GM19324 (cell line): Measurements from ENCODE around the gene CFAP97D2.
"Not testable (repeated sequence)": the region's sequence is repeated elsewhere in the genome, so short reads cannot be mapped to it uniquely, and the experiment has no call there.

Experiments used
- ATAC-seq: cut with Tn5 transposase; IDR thresholded peaks from one replicate; pipeline ENCODE4 v1.9.1; 2021; ENCODE audit warnings: mild to moderate bottlenecking, moderate library complexity; ENCODE audit not compliant: unreplicated experiment, low FRiP score

CFAP97D2 gene

GRCh38 chr13:114155926-114156883 lies 22.9 kb upstream of the CFAP97D2 start:
- ATAC-seq = no peak

DNA sequence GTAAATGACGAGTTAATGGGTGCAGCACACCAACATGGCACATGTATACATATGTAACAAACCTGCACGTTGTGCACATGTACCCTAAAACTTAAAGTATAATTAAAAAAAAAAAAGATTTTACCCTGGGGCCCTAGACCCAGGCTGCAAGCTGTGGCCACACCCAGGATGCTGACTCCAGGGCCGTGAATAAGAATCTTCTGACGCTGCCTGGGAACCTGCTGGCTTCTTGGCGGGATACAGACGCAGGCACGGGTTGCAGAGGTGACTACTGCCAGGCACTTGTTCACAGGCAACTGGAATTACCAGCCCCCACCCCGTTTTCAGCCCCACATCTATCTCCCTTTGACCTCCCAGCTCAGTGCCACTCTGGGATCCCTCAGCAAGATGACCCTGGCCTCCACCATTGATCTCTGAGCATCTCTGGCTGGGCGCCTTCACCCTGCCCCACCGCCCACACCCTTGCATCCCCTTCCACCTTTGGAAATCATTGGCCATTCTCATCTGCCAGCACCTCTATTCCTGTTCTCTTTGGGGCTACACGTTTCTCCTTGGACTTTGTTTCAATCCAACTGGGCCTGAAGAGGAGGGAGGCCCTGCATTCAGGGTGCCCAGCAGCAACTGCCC lies 21.1 kb upstream of the CFAP97D2 start:
- no peak for ATAC-seq

- not testable (repeated sequence) for ATAC-seq
Measured at GRCh38 chr13:114158869-114159666, 20.0 kb upstream of the CFAP97D2 start.

GRCh38 chr13:114161028-114161556 lies 18.0 kb upstream of the CFAP97D2 start:
- ATAC-seq = no peak

DNA sequence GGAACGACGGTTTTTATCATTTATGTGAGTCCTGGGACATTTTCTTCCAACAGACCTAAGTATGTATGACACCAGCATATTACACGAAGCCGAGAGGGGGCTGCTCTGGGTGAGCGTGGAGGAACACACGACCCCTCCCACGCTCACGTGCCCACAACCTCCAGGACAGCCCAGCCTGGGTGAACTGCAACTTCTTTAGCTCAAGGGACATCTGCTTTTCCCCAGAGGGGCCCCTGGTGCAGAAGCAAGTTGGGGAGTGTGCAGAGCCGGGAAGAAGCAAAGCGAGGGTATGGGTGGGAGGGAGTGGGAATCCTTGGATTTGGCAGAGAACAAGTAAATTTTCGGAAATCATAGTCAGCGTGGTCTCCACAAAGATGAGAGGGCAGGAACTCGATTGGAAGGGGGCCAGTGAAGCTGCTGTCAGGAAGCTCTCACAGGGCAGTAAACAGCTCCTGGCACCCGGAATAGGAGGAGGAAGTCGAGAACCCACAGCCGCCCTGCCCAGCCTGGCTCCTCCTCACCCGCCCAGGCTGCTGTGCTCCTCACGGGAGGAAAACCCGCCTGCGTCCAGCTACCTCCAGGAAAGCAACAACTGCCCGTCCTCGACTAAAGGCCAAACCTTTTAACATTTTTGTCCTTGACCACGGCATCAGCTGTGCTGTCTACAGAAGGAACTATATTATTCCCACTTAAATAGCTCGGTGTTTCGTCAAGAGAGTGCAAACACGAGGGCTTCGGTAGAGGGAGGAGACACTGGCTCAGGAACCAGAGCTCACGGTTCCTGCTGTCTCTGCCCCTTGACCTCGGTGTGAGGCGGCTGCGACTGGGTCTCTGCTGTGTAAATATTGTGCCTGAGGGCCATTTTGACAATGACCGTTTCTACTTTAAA lies 17.2 kb upstream of the CFAP97D2 start:
- ATAC-seq = no peak

GRCh38 chr13:114162533-114162922 lies 16.5 kb upstream of the CFAP97D2 start:
- no peak for ATAC-seq

GRCh38 chr13:114164053-114164452 lies 15.0 kb upstream of the CFAP97D2 start:
- no peak for ATAC-seq

DNA sequence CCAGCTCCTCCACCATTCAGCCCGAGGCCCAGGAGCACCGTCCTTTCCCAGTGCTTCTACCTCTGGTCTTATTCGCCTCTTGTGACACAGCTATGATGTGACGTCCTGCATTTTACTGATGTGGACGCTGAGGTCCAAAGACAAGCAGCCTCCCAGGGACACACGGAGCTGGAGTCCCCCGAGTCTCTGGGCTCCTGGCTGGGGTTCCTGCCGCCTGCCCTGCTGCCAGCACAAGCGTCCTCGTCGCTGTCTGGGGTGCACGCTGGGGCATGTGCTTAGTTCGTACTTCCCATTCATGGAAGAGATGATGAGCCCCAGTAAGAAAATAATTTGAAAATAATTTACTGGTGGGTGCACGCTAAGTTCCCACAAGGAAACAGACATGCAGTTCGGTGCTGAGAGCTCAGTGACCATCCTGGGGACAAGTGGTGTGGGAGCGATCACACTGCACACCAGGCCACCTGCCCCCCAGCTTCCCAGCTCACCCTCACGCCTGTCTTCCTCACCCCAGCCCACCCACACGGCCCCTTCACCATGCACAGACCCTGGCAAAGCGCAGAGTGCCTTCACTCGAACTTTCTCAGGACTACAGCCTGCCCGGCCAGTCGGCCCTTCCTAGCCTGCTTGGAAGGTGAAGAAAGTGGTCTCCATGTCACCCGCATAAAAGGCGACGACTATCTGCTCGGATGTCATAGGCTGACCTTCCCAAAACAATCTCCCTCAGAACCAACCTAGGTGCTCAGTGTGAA lies 14.2 kb upstream of the CFAP97D2 start:
- ATAC-seq = no peak

DNA sequence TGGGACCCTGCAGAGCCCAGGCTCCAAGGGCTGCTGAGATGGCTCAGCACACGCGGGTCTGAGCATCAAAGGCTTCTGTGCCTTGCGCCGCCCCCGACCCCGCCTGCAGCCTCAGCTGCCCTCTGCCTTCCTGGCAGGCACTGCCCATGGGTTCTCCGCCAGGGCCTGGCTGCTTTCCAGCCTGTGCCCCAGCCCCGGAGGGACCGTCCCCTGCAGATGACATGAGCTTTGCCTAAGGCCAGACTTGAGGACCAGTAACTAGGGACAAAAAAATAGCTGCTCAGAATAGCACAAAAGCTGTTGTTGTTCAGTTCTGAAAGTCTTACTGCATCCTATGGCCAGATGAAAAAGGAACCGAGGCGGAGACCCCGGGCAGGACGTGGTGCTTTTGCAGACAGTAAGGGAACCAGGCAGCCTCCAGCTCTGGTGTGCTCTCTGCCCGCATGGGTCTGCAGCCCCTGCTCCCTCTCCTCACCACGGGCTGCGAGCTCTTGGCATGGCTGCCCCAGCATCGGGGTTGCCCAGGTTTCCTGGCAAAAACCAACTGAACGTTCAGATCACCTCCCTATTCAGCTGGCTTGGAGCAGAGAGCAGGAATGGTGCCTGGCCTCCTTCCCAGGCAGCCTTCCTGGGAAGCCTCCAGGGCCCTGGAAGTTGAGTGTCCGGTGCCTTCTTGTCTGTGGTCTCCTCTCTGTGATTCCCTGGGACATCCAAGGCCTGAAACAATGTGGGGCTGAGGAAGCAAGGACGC lies 12.5 kb upstream of the CFAP97D2 start:
- ATAC-seq = no peak

DNA sequence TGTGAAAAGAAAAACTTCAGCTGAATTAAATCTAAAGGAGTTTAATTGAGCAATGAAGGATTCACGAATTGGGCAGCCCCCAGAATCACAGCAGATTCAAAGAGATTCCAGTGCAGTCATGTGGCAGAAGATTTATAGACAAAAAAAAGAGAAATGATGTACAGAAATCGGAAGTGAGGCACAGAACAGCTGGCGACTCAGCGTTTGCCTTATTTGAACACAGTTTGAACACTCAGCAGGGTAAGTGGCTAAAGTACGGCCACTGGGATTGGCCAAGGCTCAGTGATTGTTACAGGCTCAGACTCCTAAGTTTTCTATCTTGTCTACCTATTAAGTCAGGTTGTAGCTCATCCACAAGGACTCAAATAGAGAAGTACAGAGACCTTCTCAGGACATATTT lies 11.6 kb upstream of the CFAP97D2 start:
- ATAC-seq = no peak

GRCh38 chr13:114167885-114168284 lies 11.2 kb upstream of the CFAP97D2 start:
- ATAC-seq = no peak

- no peak for ATAC-seq
Measured at GRCh38 chr13:114173272-114173671, 5.8 kb upstream of the CFAP97D2 start.

GRCh38 chr13:114173745-114174144 lies 5.3 kb upstream of the CFAP97D2 start:
- no peak for ATAC-seq

DNA sequence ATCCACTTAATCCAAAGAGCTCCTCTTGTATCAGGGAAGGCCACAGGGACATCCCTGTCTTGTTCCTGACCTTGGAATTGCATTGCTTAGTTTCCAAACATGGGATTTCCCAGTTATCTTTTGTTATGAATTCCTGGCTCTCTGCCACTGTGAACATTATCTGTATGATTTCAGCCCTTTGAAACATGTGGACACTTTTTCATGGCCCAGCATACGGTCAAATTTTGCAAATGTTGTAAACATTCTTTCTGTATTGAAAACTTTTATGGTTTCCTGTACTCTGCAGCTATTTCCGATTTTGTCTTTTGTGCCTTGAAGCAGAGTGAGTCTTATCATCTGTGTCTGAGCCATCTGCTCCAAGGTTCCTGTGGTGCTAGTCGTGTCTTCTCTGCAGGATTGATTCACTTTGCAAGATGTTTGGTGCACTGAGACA lies 4.5 kb upstream of the CFAP97D2 start:
- ATAC-seq = no peak

- not testable (repeated sequence) for ATAC-seq
Measured at GRCh38 chr13:114176359-114176902, 2.6 kb upstream of the CFAP97D2 start.

GRCh38 chr13:114177245-114178010 lies 1.6 kb upstream of the CFAP97D2 start:
- ATAC-seq = no peak
